Eye (tissue), 1 donor: ENCODE results near the gene PSMD9.
"Not testable (repeated sequence)": the region's sequence is repeated elsewhere in the genome, so short reads cannot be mapped to it uniquely, and the experiment has no call there.

Experiments
- DNase-seq: peaks from one replicate; pipeline ENCODE4 v3.0.0-alpha.2; 2015

Gene PSMD9

GRCh38 chr12:121926874-121927706 lies 38.5 kb downstream of the PSMD9 start:
- no peak for DNase-seq

- no peak for DNase-seq
Observed at GRCh38 chr12:121927813-121928212, 39.2 kb downstream of the PSMD9 start.

GRCh38 chr12:121929545-121929944 lies 41.0 kb downstream of the PSMD9 start:
- not testable (repeated sequence) for DNase-seq

GRCh38 chr12:121930862-121931261 lies 42.3 kb downstream of the PSMD9 start:
- no peak for DNase-seq

GRCh38 chr12:121932176-121932536 lies 43.6 kb downstream of the PSMD9 start:
- no peak for DNase-seq

GRCh38 chr12:121932914-121933521 lies 44.4 kb downstream of the PSMD9 start:
- DNase-seq: no peak

GRCh38 chr12:121933522-121934308 lies 45.1 kb downstream of the PSMD9 start:
- DNase-seq: no peak

- DNase-seq: no peak
Observed at GRCh38 chr12:121934309-121934664, 45.7 kb downstream of the PSMD9 start.

- no peak for DNase-seq
Observed at GRCh38 chr12:121937654-121938053, 49.1 kb downstream of the PSMD9 start.

- DNase-seq: no peak
Observed at GRCh38 chr12:121939186-121939585, 50.6 kb downstream of the PSMD9 start.

- DNase-seq: no peak
Observed at GRCh38 chr12:121939992-121940766, 51.6 kb downstream of the PSMD9 start.

- no peak for DNase-seq
Observed at GRCh38 chr12:121942145-121942718, 53.6 kb downstream of the PSMD9 start.

GRCh38 chr12:121943926-121944325 lies 55.3 kb downstream of the PSMD9 start:
- DNase-seq: no peak

GRCh38 chr12:121946313-121947025 lies 57.9 kb downstream of the PSMD9 start:
- DNase-seq: no peak

GRCh38 chr12:121947981-121948380 lies 59.4 kb downstream of the PSMD9 start:
- no peak for DNase-seq

GRCh38 chr12:121949648-121950397 lies 61.2 kb downstream of the PSMD9 start:
- DNase-seq: peak; percentile 27

- no peak for DNase-seq
Observed at GRCh38 chr12:121953117-121953692, 64.6 kb downstream of the PSMD9 start.

- DNase-seq: no peak
Observed at GRCh38 chr12:121953695-121954094, 65.1 kb downstream of the PSMD9 start.

- no peak for DNase-seq
Observed at GRCh38 chr12:121955258-121956237, 67.0 kb downstream of the PSMD9 start.
